GM21423 (cell line): ENCODE results near the gene MBTPS1.
"Not testable (repeated sequence)": the region's sequence is repeated elsewhere in the genome, so short reads cannot be mapped to it uniquely, and the experiment has no call there.

Experiments
- ATAC-seq: cut with Tn5 transposase; IDR thresholded peaks from one replicate; pipeline ENCODE4 v1.9.1; 2021; ENCODE audit warnings: mild to moderate bottlenecking, moderate library complexity; ENCODE audit not compliant: unreplicated experiment

MBTPS1 gene

DNA sequence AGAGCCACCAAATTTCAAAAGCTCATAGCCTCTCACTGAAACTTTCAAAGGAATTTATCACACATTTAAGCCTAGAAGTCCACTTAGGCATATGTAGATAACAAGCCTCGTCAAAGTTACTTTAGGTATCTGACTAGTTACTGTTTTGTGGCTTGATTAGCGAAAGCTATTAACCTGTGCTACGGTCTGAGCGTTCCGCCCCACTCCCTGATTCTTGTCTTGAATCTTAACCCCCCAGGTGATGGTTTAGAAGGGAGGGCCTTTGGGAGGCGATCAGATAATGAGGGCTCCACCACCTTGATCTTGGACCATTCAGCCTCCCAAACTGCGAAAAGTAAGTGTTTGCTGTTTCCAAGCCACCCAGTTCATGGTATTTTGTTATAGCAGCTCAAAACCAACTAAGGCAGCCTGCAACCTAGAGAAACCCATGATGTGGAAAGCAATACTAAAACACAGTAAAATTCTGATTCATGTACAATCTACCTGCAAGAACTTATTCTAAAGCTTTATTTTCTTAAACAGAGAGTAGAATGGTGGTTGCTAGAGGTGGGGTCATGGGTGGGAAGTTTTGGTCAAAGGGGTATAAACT lies 21.1 kb upstream of the MBTPS1 start:
- no peak for ATAC-seq

- ATAC-seq: no peak
Observed at GRCh38 chr16:84137287-84137686, 20.5 kb upstream of the MBTPS1 start.

DNA sequence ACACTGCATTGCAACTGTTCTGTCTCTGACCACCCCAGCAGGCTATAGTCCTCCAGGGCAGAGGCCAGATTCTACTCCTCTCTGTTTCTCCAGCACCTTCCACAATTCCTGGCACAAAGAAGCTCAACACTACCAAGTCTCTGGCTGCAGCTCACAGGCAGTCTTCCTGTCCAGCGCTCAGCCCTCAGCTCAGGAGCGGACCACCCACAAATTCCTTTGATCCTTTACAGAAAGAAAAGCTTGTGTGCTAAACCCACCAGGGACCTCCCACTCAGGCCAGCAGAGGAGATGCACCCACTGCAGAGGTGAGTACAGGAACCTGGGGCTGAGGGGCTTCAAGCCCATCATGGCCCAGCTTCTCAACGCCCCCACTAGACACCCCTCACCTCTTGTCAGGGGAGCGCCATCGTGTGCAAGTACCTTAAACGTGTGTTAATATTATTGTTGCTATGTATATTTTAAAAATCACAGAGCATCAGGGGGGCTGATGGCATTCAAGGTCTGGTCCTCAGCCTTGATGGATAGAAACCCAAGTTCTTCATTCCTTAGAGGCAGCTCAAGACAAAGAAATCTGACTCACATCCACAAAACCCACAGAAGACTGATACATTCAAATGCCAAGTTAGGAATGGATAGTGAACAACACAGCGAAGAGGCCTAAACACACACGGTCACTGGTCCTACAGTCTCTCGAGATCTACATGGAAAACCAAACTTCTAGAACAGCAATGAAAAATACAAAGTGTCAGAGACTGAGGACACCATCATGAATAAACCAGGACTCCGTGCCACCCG lies 19.8 kb upstream of the MBTPS1 start:
- ATAC-seq: no peak

DNA sequence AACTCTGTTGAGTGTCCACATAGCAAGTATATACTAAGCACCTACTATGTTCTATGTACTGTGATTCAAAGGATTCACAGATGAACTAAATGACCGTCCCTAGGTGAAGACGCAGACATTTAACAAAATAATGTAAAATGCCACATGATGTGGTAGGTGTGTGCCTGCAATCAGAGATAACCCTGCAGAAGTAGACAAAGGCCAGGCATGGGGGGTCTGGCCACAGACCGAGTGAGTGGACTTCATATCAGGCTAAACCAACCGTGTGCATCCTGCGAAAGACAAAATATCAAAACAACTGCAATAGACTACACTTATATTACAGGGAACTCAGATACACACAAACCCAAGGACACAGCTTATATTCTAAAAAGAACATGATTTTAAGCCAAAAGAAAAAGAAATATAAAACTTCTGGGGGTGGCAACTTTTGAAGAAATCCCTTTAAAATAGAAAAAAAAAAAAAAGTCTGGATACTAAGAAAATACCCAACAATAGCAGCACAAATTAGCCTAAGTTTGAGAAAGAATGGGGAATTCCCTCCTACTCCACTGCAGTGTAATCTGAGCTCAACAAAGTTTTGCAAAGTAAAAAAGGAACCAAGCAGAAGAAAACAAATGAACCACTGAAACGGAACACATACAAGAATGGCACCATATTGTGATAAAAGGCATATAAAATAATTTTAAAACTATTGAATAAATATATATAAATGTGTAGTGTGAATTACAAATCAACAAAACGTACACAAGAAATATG lies 16.0 kb upstream of the MBTPS1 start:
- ATAC-seq: no peak

DNA sequence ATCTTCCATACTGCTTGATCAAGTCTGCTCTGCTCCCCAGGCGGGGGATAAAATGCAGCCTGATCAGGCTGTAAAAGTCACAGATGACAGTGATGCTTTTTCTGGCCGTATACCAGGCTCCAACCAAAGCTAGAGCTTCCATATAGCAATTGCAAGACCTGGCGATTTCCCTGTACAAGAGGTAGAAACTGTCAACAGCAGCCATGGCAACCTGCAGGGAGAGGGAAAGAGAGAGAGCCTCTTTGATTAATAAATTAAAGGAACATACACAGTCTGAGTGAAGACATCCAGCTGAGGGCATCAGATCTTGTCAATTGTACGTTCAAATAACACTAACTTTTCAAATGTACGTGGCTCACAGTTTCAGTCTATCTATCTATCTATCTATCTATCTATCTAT lies 14.4 kb upstream of the MBTPS1 start:
- ATAC-seq: no peak

GRCh38 chr16:84124257-84125073 lies 7.7 kb upstream of the MBTPS1 start:
- no peak for ATAC-seq

- ATAC-seq: no peak
Observed at GRCh38 chr16:84121007-84121406, 4.3 kb upstream of the MBTPS1 start.

- no peak for ATAC-seq
Observed at GRCh38 chr16:84120023-84120422, 3.3 kb upstream of the MBTPS1 start.

- ATAC-seq: no peak
Observed at GRCh38 chr16:84119368-84119767, 2.6 kb upstream of the MBTPS1 start.

GRCh38 chr16:84118315-84118714 lies 1.6 kb upstream of the MBTPS1 start:
- not testable (repeated sequence) for ATAC-seq

DNA sequence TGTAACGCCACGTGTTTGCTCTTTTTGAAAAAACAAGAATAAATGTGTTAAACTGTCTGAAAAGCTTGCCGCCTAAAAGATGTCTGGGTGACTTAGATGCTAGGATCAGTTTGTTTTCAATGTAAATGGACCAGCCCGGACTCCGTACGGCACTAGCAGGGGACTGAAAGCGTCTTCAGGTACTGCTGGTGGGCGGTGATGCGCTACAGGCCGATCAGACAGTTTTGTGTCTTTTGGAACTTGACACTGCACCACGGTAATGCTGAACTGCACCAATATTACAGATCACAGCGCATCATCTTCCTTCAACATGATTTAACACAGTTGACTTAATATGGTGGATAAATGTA lies 727 bp upstream of the MBTPS1 start:
- peak; percentile 3 for ATAC-seq

GRCh38 chr16:84115919-84116719 lies 623 bp downstream of the MBTPS1 start:
- ATAC-seq: peak; percentile 36

DNA sequence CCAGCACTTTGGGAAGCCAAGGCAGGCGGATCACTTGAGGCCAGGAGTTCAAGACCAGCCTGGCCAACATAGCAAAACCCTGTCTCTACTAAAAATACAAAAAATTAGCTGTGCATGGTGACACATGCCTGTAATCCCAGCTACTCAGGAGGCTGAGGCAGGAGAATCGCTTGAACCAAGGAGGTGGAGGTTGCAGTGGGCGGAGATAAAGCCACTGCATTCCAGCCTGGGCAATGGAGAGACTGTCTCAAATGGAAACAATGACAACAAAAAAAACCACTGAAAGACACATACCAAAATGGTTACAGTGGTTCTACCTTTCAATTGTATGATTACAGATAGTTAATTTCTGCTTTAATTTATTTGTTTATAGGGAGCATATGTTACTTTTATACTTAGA lies 4.8 kb downstream of the MBTPS1 start:
- ATAC-seq: not testable (repeated sequence)

DNA sequence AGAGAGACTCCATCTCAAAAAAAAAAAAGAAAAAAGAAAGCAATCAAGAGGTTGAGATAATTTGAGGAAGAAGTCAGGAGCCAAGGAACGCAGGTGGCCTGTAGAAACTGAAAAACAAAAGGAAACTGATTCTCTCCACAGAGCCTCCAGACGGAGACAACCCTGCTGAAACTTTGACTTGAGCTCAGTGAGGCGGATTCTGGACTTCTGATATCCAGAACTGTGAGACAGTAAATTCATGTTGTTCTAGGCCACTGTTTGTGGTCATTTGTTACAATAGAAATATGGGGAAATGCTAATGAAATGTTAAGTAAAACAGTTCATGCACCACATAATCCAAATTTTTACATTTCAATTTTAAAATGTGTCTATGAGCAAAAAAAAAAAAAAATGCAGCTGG lies 5.2 kb downstream of the MBTPS1 start:
- ATAC-seq: no peak

GRCh38 chr16:84110527-84110926 lies 6.2 kb downstream of the MBTPS1 start:
- no peak for ATAC-seq

DNA sequence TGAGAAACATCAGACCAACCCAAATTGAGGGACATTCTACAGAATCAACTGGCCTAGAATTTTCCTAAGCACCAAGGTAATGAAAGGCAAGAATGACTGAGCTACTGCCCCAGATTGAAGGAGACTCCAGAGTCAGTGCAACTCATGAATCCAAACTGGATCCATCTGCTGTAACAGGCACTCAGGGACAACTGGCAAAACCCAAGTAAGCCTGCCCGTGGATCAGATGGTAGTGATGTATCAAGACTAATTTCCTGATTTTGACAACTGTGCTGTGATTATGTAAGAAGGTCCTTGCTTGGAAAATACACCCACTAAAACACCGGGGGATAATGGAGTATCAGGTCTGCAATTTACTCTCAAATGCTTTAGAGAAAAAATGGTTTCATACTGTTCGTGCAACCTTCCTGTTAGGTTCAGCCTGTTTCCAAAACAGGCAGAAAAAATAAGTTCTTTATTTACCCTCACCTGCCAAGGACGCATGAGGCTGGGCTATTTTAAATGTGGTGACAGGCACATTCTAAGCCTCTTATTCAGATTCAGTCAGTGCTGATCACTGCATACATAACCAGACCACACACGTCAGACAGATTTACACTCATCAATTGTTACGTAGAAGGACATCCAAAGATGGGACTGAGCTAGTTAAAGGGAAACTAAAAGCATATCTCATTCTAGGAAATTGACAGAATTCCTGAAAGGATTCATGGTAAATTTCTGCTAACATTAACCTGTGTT lies 7.0 kb downstream of the MBTPS1 start:
- ATAC-seq: no peak

DNA sequence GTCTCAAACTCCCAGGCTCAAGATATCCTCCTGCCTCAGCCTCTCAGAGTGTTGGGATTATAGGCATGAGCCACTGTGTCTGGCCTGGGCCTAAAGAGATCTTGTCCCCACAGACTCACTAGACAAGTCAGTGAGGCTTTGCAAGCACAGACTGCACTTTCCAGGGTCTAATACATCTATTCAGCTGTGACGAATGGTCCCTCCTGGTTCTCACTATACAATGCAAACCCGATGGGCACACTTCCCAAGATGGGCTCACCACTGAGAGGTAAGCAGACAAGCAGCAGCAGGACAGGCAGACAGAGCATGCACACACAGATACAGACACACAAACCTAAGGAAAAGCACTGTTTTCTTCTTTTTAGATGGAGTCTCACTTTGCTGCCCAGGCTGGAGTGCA lies 8.8 kb downstream of the MBTPS1 start:
- ATAC-seq: no peak

GRCh38 chr16:84105948-84106740 lies 10.6 kb downstream of the MBTPS1 start:
- no peak for ATAC-seq

DNA sequence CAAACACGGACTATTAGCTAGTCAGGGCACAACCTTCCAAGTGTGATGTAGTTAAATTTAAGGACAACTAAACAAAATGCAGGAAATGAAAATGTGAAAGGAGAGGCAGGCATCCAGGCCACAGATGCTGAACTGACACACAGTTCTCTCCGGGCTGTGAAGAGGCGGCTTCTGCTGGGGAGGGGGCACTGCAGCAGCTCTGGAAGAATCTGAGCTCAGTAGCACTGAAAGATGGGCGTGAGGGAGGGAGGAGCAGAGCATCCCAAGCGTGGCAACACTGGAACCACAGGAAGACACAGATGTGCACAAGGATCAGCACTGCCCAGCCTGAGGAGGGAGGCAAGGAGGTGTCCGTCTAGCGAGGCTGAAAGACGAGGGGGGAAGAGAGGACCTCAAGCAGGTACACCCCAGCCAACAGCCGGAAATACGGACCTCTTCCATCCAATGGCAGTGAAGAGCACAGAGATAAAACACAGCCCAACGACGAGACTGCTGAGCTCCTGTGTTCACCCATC lies 11.4 kb downstream of the MBTPS1 start:
- ATAC-seq: no peak
